Stimulated activated CD4-positive, alpha-beta T cell treated with anti-CD3 and anti-CD28 coated beads, TNF-alpha, amount 100 ng/mL, for 24 hours (primary cell): Measurements from ENCODE around the gene LAMA2.

Experiments
- DNase-seq, 3 experiments: peaks; one replicate each; pipeline ENCODE4 v3.0.0-alpha.2; 2020; ENCODE audit warnings: low read depth in 3 of 3

The LAMA2 gene

GRCh38 chr6:128899341-128900050 lies 16.6 kb downstream of the LAMA2 start:
- no peak for DNase-seq

GRCh38 chr6:128903715-128904114 lies 20.8 kb downstream of the LAMA2 start:
- DNase-seq, result no peak

- DNase-seq, result no peak
These were observed 31.1 kb downstream of the LAMA2 start for GRCh38 chr6:128914051-128914450.

- DNase-seq, result no peak
These were observed 35.9 kb downstream of the LAMA2 start for GRCh38 chr6:128918886-128919285.

GRCh38 chr6:128919412-128920180 lies 36.7 kb downstream of the LAMA2 start:
- DNase-seq, result no peak

- no peak for DNase-seq
These were observed 42.8 kb downstream of the LAMA2 start for GRCh38 chr6:128925765-128926164.

GRCh38 chr6:128929869-128930268 lies 46.9 kb downstream of the LAMA2 start:
- DNase-seq, result no peak

- DNase-seq, result no peak
These were observed 47.4 kb downstream of the LAMA2 start for GRCh38 chr6:128930321-128930720.

GRCh38 chr6:128932061-128932460 lies 49.1 kb downstream of the LAMA2 start:
- no peak for DNase-seq

GRCh38 chr6:128950864-128951263 lies 67.9 kb downstream of the LAMA2 start:
- no peak for DNase-seq

- no peak for DNase-seq
These were observed 70.0 kb downstream of the LAMA2 start for GRCh38 chr6:128952902-128953301.

GRCh38 chr6:128954308-128955043 lies 71.5 kb downstream of the LAMA2 start:
- no peak for DNase-seq

- no peak for DNase-seq
These were observed 80.6 kb downstream of the LAMA2 start for GRCh38 chr6:128963561-128963960.

GRCh38 chr6:128964233-128964755 lies 81.4 kb downstream of the LAMA2 start:
- DNase-seq, result no peak

GRCh38 chr6:128964771-128965170 lies 81.8 kb downstream of the LAMA2 start:
- DNase-seq, result no peak

- no peak for DNase-seq
These were observed 84.0 kb downstream of the LAMA2 start for GRCh38 chr6:128966934-128967333.

- DNase-seq, result no peak
These were observed 96.1 kb downstream of the LAMA2 start for GRCh38 chr6:128979071-128979470.

GRCh38 chr6:128981716-128982115 lies 98.8 kb downstream of the LAMA2 start:
- DNase-seq, result no peak

- DNase-seq, result no peak
These were observed 107.4 kb downstream of the LAMA2 start for GRCh38 chr6:128990360-128990759.

GRCh38 chr6:128990915-128991314 lies 108.0 kb downstream of the LAMA2 start:
- DNase-seq, result no peak

GRCh38 chr6:128993166-128993565 lies 110.2 kb downstream of the LAMA2 start:
- no peak for DNase-seq

GRCh38 chr6:128997880-128998279 lies 114.9 kb downstream of the LAMA2 start:
- no peak for DNase-seq
